SK-N-SH (cell line): ENCODE data around the gene DPEP1. TPM values are rescaled to one million over a fixed set of nuclear protein-coding genes. Genes with fewer than 3 reads are reported as not detected.

Experiments
- CTCF ChIA-PET: fragments of 300-600, 350-600 bp; formaldehyde crosslinking; extraction: SDS; loops from one replicate; lab custom pipeline; 2021; lab: Yijun Ruan, JAX
- POLR2A ChIA-PET: fragments of 350-600 bp; sonication (Branson Sonifier 250); formaldehyde crosslinking; extraction: SDS; loops from one replicate; lab custom pipeline; 2020; ENCODE audit warnings: antibody characterized with exemption, inconsistent platforms; lab: Yijun Ruan, JAX
- DNase-seq: peaks from one replicate; pipeline ENCODE4 v3.0.0; 2012
- H2AFZ ChIP-seq: fragments of 200-600 bp; sonication (generic); 2 replicates; pipeline ENCODE4 v1.8.1; 2016; ENCODE audit warnings: antibody characterized with exemption, mild to moderate bottlenecking, low read depth
- H3F3A ChIP-seq: fragments of 200-600 bp; sonication (generic); replicated peaks from 2 replicates; pipeline ENCODE3; 2016; ENCODE audit warnings: antibody characterized with exemption, mild to moderate bottlenecking; ENCODE audit not compliant: insufficient read depth
- H3K27ac ChIP-seq, 2 experiments: fragments of 200-500 bp in 1 of 2; fragments of 200-600 bp in 1 of 2; sonication (Bioruptor generic) in 1 of 2; sonication (generic), shearing (Covaris generic) in 1 of 2; 2 replicates each; pipeline versions ENCODE4 v1.5.1 to v1.6.1; 2014 to 2016; ENCODE audit warnings: low read depth in 2 of 2, inconsistent platforms in 1 of 2, low read length in 1 of 2, mild to moderate bottlenecking in 1 of 2, mixed read lengths in 1 of 2
- H3K27me3 ChIP-seq: fragments of 200-600 bp; sonication (generic), shearing (Covaris generic); 2 replicates; pipeline ENCODE4 v1.6.1; 2016; ENCODE audit warnings: mixed run types; ENCODE audit not compliant: insufficient read depth
- H3K36me3 ChIP-seq, 2 experiments: fragments of 200-500 bp in 1 of 2; fragments of 200-600 bp in 1 of 2; sonication (Bioruptor generic) in 1 of 2; sonication (generic) in 1 of 2; replicated peaks in 1 of 2; 2 replicates each; pipeline versions ENCODE3 to v1.5.1; 2014 to 2016; ENCODE audit warnings: low read length in 1 of 2, mild to moderate bottlenecking in 1 of 2; ENCODE audit not compliant: insufficient read depth in 2 of 2, control insufficient read depth in 1 of 2
- H3K4me1 ChIP-seq, 2 experiments: fragments of 200-500 bp in 1 of 2; fragments of 200-600 bp in 1 of 2; sonication (Bioruptor generic) in 1 of 2; sonication (generic), shearing (Covaris generic) in 1 of 2; 2 replicates each; pipeline versions ENCODE4 v1.5.1 to v1.6.1; 2014 to 2016; ENCODE audit warnings: low read depth in 1 of 2, low read length in 1 of 2, mixed run types in 1 of 2; ENCODE audit not compliant: insufficient read depth in 2 of 2, control insufficient read depth in 1 of 2
- H3K4me2 ChIP-seq: fragments of 200-600 bp; sonication (generic), shearing (Covaris generic); 2 replicates; pipeline ENCODE4 v1.6.1; 2017; ENCODE audit warnings: mixed run types
- H3K4me3 ChIP-seq, 2 experiments: fragments of 200-500 bp in 1 of 2; fragments of 200-600 bp in 1 of 2; sonication (Bioruptor generic) in 1 of 2; sonication (generic), shearing (Covaris generic) in 1 of 2; 2 replicates each; pipeline versions ENCODE4 v1.5.1 to v1.8.1; 2014 to 2016; ENCODE audit warnings: low read depth in 2 of 2, inconsistent platforms in 1 of 2, low read length in 1 of 2, mild to moderate bottlenecking in 1 of 2, mixed read lengths in 1 of 2, moderate library complexity in 1 of 2
- H3K79me2 ChIP-seq: fragments of 200-600 bp; sonication (generic); 2 replicates; pipeline ENCODE4 v1.8.1; 2017; ENCODE audit warnings: mild to moderate bottlenecking; ENCODE audit not compliant: insufficient read depth
- H3K9ac ChIP-seq: fragments of 200-600 bp; sonication (generic); 2 replicates; pipeline ENCODE4 v1.6.1; 2017; ENCODE audit warnings: mixed run types
- H3K9me2 ChIP-seq: fragments of 200-600 bp; sonication (generic); 2 replicates; pipeline ENCODE4 v1.6.1; 2017; ENCODE audit warnings: mixed run types
- H3K9me3 ChIP-seq: fragments of 200-600 bp; sonication (generic); 2 replicates; pipeline ENCODE4 v1.6.1; 2017; ENCODE audit warnings: mixed run types, mild to moderate bottlenecking, moderate library complexity
- H4K20me1 ChIP-seq: fragments of 200-600 bp; sonication (generic); 2 replicates; pipeline ENCODE4 v1.6.1; 2017; ENCODE audit warnings: mild to moderate bottlenecking, mixed run types; ENCODE audit not compliant: insufficient read depth
- CHD2 ChIP-seq: fragments of 150-350 bp; IDR thresholded peaks from 2 replicates; pipeline ENCODE4 v1.6.1; 2018; ENCODE audit warnings: low read length; ENCODE audit not compliant: partially characterized antibody
- CTCF ChIP-seq: fragments of 200-600 bp; sonication (generic); IDR thresholded peaks from 2 replicates; pipeline ENCODE4 v1.6.1; 2017; ENCODE audit warnings: antibody characterized with exemption, mild to moderate bottlenecking, moderate library complexity
- ELF1 ChIP-seq: IDR thresholded peaks from 2 replicates; pipeline ENCODE4 v1.4.0; 2012
- EP300 ChIP-seq, 2 experiments: IDR thresholded peaks; 2 replicates each; pipeline versions ENCODE4 v1.4.0 to v1.6.1; 2012; ENCODE audit warnings: borderline replicate concordance in 1 of 2, low read depth in 1 of 2, low read length in 1 of 2
- EZH2phosphoT487 ChIP-seq: fragments of 200-600 bp; sonication (generic); IDR thresholded peaks from 2 replicates; pipeline ENCODE4 v1.6.1; 2017; ENCODE audit warnings: low read depth, mixed run types, mild to moderate bottlenecking, antibody characterized with exemption, moderate library complexity, borderline replicate concordance
- FOSL2 ChIP-seq: IDR thresholded peaks from 2 replicates; pipeline ENCODE4 v1.4.0; 2012; ENCODE audit warnings: low read depth, mild to moderate bottlenecking, moderate library complexity, borderline replicate concordance
- FOXJ3 ChIP-seq: sonication (generic); formaldehyde crosslinking; IDR thresholded peaks from 2 replicates; pipeline ENCODE4 v1.5.1; 2020; ENCODE audit warnings: mild to moderate bottlenecking, missing genetic modification reagents
- FOXM1 ChIP-seq: IDR thresholded peaks from 2 replicates; pipeline ENCODE4 v1.4.0; 2012; ENCODE audit warnings: low read depth, mild to moderate bottlenecking
- GABPA ChIP-seq: IDR thresholded peaks from 2 replicates; pipeline ENCODE4 v1.4.0; 2012; ENCODE audit warnings: low read depth, mild to moderate bottlenecking
- JUND ChIP-seq: IDR thresholded peaks from 2 replicates; pipeline ENCODE4 v1.4.0; 2012
- MXI1 ChIP-seq: IDR thresholded peaks from 2 replicates; pipeline ENCODE4 v1.6.1; 2012; ENCODE audit warnings: mild to moderate bottlenecking, low read depth, low read length, improper control_type of control experiment
- NFIC ChIP-seq: IDR thresholded peaks from 2 replicates; pipeline ENCODE4 v1.4.0; 2012; ENCODE audit warnings: borderline replicate concordance
- NRF1 ChIP-seq: IDR thresholded peaks from 2 replicates; pipeline ENCODE4 v1.6.1; 2012; ENCODE audit warnings: low read depth, mild to moderate bottlenecking, low read length
- RFX5 ChIP-seq: IDR thresholded peaks from 2 replicates; pipeline ENCODE4 v1.6.1; 2012; ENCODE audit warnings: mild to moderate bottlenecking, improper control_type of control experiment, low read length
- RXRA ChIP-seq: IDR thresholded peaks from 2 replicates; pipeline ENCODE4 v1.4.0; 2012; ENCODE audit warnings: low read depth, mild to moderate bottlenecking, borderline replicate concordance
- SMC3 ChIP-seq: IDR thresholded peaks from 2 replicates; pipeline ENCODE4 v1.6.1; 2012; ENCODE audit warnings: low read depth, low read length, improper control_type of control experiment
- TAF1 ChIP-seq: IDR thresholded peaks from 2 replicates; pipeline ENCODE4 v1.6.1; 2012; ENCODE audit warnings: low read depth, mild to moderate bottlenecking, low read length, moderate library complexity, borderline replicate concordance
- TCF12 ChIP-seq: IDR thresholded peaks from 2 replicates; pipeline ENCODE4 v1.4.0; 2012
- TEAD4 ChIP-seq: IDR thresholded peaks from 2 replicates; pipeline ENCODE4 v1.4.0; 2012; ENCODE audit warnings: mild to moderate bottlenecking, borderline replicate concordance; ENCODE audit not compliant: insufficient read depth
- USF1 ChIP-seq: IDR thresholded peaks from 2 replicates; pipeline ENCODE4 v1.4.0; 2012; ENCODE audit warnings: low read depth, borderline replicate concordance
- YY1 ChIP-seq: IDR thresholded peaks from 2 replicates; pipeline ENCODE4 v1.4.0; 2012; ENCODE audit warnings: low read depth, mild to moderate bottlenecking
- WGBS: methylation state at CpG from one replicate; pipeline ENCODE4 v1.1.6; 2017; ENCODE audit warnings: low lambda C conversion rate; 5-methylcytosine and 5-hydroxymethylcytosine counted together
- polyA plus RNA-seq, 3 experiments: library from polyadenylated mRNA; depleted of rRNA; stranded (reverse); fragments of >200 nt; gene quantifications; 2 replicates each; pipeline ENCODE4 v1.2.3, GENCODE V29; 2012
- TF ChIP-seq, protein P1 (sequence below): fragments of 150-350 bp; IDR thresholded peaks from 2 replicates; pipeline ENCODE4 v1.6.1; 2017; ENCODE audit warnings: antibody characterized with exemption, low read length, low read depth, borderline replicate concordance
- TF ChIP-seq, protein P2 (sequence below): IDR thresholded peaks from 2 replicates; pipeline ENCODE4 v1.4.0; 2012; ENCODE audit warnings: low read depth, borderline replicate concordance

DPEP1 gene
- polyA plus RNA-seq, 1 of the 3 experiments (the other 2 are of a cell fraction), result 0.05 TPM

DNA sequence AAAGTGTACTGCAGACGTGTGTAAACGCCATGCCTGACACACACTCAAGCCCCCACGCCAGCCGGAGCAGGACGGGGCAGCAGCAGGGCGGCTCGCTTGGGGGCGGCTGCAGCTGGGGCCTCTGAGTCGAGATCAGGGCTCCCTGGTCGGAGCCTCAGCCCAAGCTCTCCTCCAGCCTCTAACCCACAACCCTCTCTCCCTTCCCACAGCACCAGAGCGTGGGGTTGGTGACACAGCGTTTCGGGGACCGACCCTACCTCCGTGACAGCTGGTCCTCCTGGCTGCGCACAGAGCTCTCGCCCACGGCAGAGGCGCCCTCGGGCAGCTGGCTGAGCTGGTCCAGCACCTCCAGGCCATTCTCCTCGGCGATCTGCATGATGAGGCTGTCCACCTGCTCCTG, 32.8 kb downstream of the DPEP1 start:
- TF ChIP-seq USF1, result no peak
- TF ChIP-seq JUND, result no peak
- TF ChIP-seq CHD2, result no peak
- no peak for TF ChIP-seq NRF1
- no peak for TF ChIP-seq RFX5
- no peak for TF ChIP-seq TEAD4
- TF ChIP-seq FOXM1, result no peak
- TF ChIP-seq, all 33 proteins: peak for 0
- Histone ChIP-seq H3K27ac (no peak overlapping the region), H3F3A (peaks cover 6% of the 10 kb centered on the region), H3K27me3 (no peaks in the 10 kb centered on the region), H3K79me2 (peaks cover 12% of the 10 kb centered on the region), H3K4me2 (no peak overlapping the region), H2AFZ (no peak overlapping the region), H3K36me3 (peaks cover 5 to 32% of the 10 kb centered on the region in 2 experiments), H3K9me2 (no peaks in the 10 kb centered on the region), H3K9ac (no peak overlapping the region), H4K20me1 (peaks cover 6% of the 10 kb centered on the region), H3K9me3 (no peaks in the 10 kb centered on the region), H3K4me1 (peaks cover 0 to 5% of the 10 kb centered on the region in 2 experiments; a peak in 1 of 4 replicates), H3K4me3 (no peak overlapping the region)
- POLR2A ChIA-PET, result interaction anchor here (1.3 kb wide), 1 partner anchor 11 kb away, joined by 4 read pairs; the partner anchor contains the start of genes CHMP1A and SPATA33
- CTCF ChIA-PET, result interaction anchor here (0.8 to 2.0 kb wide), 3 partner anchors 12 to 80 kb away, joined by 3 to 5 read pairs (median 3); no protein-coding TSS in a partner anchor
- no peak for DNase-seq
- 92% methylated on average over 20 of the region's 22 CpGs for WGBS

- peaks cover 0 to 4% of the 10 kb centered on the region in 2 experiments; a peak in 1 of 4 replicates for H3K4me1 ChIP-seq
- H3K27ac ChIP-seq, result no peak overlapping the region
- H3K4me2 ChIP-seq, result no peak overlapping the region
- ChIA-PET CTCF (interaction anchor here (1.0 to 2.0 kb wide), 2 partner anchors 12 to 32 kb away, joined by 3 to 5 read pairs; no protein-coding TSS in a partner anchor), POLR2A (interaction anchor here (1.3 kb wide), 1 partner anchor 11 kb away, joined by 4 read pairs; the partner anchor contains the start of genes CHMP1A and SPATA33)
- DNase-seq, result no peak
- no peaks in the 10 kb centered on the region for H3K9me2 ChIP-seq
- 96% methylated on average over 11 of the region's 12 CpGs for WGBS
- H3K4me3 ChIP-seq, result no peak overlapping the region
- H3K79me2 ChIP-seq, result peaks cover 18% of the 10 kb centered on the region
- peaks cover 12% of the 10 kb centered on the region for H4K20me1 ChIP-seq
- H3K36me3 ChIP-seq, result peaks cover 5 to 37% of the 10 kb centered on the region in 2 experiments
- H3K27me3 ChIP-seq, result no peaks in the 10 kb centered on the region
- peaks cover 6% of the 10 kb centered on the region for H3F3A ChIP-seq
- TF ChIP-seq ELF1 (no peak), RXRA (no peak), MXI1 (no peak), GABPA (no peak), FOXM1 (no peak), TAF1 (no peak), FOSL2 (no peak), JUND (no peak), TEAD4 (no peak), TCF12 (no peak), CTCF (no peak), EP300 (IDR thresholded peaks at IDR 0.05; ENCODE audit: borderline replicate concordance in 1 of 2, low read depth in 1 of 2, low read length in 1 of 2) (no peak), NFIC (no peak), FOXJ3 (CRISPR knock-in tag) (no peak), EZH2phosphoT487 (no peak), RFX5 (no peak), SMC3 (no peak), YY1 (no peak)
- TF ChIP-seq, protein P1, sequence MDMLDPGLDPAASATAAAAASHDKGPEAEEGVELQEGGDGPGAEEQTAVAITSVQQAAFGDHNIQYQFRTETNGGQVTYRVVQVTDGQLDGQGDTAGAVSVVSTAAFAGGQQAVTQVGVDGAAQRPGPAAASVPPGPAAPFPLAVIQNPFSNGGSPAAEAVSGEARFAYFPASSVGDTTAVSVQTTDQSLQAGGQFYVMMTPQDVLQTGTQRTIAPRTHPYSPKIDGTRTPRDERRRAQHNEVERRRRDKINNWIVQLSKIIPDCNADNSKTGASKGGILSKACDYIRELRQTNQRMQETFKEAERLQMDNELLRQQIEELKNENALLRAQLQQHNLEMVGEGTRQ, result no peak
- TF ChIP-seq, protein P2, sequence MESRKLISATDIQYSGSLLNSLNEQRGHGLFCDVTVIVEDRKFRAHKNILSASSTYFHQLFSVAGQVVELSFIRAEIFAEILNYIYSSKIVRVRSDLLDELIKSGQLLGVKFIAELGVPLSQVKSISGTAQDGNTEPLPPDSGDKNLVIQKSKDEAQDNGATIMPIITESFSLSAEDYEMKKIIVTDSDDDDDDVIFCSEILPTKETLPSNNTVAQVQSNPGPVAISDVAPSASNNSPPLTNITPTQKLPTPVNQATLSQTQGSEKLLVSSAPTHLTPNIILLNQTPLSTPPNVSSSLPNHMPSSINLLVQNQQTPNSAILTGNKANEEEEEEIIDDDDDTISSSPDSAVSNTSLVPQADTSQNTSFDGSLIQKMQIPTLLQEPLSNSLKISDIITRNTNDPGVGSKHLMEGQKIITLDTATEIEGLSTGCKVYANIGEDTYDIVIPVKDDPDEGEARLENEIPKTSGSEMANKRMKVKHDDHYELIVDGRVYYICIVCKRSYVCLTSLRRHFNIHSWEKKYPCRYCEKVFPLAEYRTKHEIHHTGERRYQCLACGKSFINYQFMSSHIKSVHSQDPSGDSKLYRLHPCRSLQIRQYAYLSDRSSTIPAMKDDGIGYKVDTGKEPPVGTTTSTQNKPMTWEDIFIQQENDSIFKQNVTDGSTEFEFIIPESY, result no peak
- H3K9me3 ChIP-seq, result no peaks in the 10 kb centered on the region
- no peak overlapping the region for H2AFZ ChIP-seq
- H3K9ac ChIP-seq, result no peak overlapping the region
Measured at GRCh38 chr16:89646906-89647305, 33.5 kb downstream of the DPEP1 start.
